Activated T-cell treated with anti-CD3 and anti-CD28 coated beads, Interleukin-2, amount 50 U/mL, for 72 hours (primary cell): ENCODE measurements around the gene CMTR2. TPM values are rescaled to one million over a fixed set of nuclear protein-coding genes. Genes with fewer than 3 reads are reported as not detected.
"Not testable (repeated sequence)": the region's sequence is repeated elsewhere in the genome, so short reads cannot be mapped to it uniquely, and the experiment has no call there.

Experiments
- ATAC-seq, 2 donors: fragments of 150-1000 bp; cut with Tn5 transposase; replicated peaks in 1 of 2; 2 replicates each; pipeline ENCODE4 v1.10.0; 2021; ENCODE audit warnings: moderate library complexity in 2 of 2, mild to moderate bottlenecking in 1 of 2
- DNase-seq, 2 donors: peaks; one replicate each; pipeline ENCODE4 v3.0.0; 2021 to 2022; ENCODE audit warnings: mixed read lengths in 1 of 2
- H3K27ac Mint-ChIP-seq: one replicate; pipeline ENCODE4 v1.8.0; 2022; ENCODE audit warnings: mild to moderate bottlenecking, moderate library complexity, mixed read lengths
- H3K27me3 Mint-ChIP-seq: one replicate; pipeline ENCODE4 v1.8.0; 2022; ENCODE audit warnings: low read depth, mixed read lengths
- H3K36me3 Mint-ChIP-seq, 2 donors: one replicate each; pipeline ENCODE4 v1.8.0; 2022; ENCODE audit warnings: mixed read lengths in 2 of 2, mild to moderate bottlenecking in 1 of 2; ENCODE audit not compliant: insufficient read depth in 2 of 2
- H3K4me1 Mint-ChIP-seq: one replicate; pipeline ENCODE4 v1.8.0; 2022; ENCODE audit warnings: low read depth, mixed read lengths
- H3K4me3 Mint-ChIP-seq, 2 donors: one replicate each; pipeline ENCODE4 v1.8.0; 2022; ENCODE audit warnings: mild to moderate bottlenecking in 2 of 2, mixed read lengths in 2 of 2, moderate library complexity in 2 of 2
- H3K9me3 Mint-ChIP-seq, 2 donors: one replicate each; pipeline ENCODE4 v1.8.0; 2022; ENCODE audit warnings: mixed read lengths in 2 of 2
- total RNA-seq, 2 donors: library from RNA; stranded (reverse); gene quantifications; one replicate each; pipeline ENCODE4 v1.2.3, GENCODE V29; 2022

CMTR2 gene, protein sequence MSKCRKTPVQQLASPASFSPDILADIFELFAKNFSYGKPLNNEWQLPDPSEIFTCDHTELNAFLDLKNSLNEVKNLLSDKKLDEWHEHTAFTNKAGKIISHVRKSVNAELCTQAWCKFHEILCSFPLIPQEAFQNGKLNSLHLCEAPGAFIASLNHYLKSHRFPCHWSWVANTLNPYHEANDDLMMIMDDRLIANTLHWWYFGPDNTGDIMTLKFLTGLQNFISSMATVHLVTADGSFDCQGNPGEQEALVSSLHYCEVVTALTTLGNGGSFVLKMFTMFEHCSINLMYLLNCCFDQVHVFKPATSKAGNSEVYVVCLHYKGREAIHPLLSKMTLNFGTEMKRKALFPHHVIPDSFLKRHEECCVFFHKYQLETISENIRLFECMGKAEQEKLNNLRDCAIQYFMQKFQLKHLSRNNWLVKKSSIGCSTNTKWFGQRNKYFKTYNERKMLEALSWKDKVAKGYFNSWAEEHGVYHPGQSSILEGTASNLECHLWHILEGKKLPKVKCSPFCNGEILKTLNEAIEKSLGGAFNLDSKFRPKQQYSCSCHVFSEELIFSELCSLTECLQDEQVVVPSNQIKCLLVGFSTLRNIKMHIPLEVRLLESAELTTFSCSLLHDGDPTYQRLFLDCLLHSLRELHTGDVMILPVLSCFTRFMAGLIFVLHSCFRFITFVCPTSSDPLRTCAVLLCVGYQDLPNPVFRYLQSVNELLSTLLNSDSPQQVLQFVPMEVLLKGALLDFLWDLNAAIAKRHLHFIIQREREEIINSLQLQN
- 10 to 100 TPM; 21.8 to 26.7 TPM for total RNA-seq

GRCh38 chr16:71288890-71289731 is at the start of gene CMTR2:
TSS of gene CMTR2 (minus strand) at chr16:71289402. CDS start at chr16:71285920, 3,482 bp downstream.
- peak; percentile 91 to 93 for DNase-seq
- Mint-ChIP-seq H3K27me3 (peaks cover 15% of the 10 kb centered on the region), H3K27ac (peak within 1 kb of the TSS; percentile 85), H3K36me3 (peaks cover 18 to 33% of the 10 kb centered on the region in 2 donors), H3K9me3 (peaks cover 0 to 4% of the 10 kb centered on the region in 2 donors), H3K4me1 (peaks cover 15% of the 10 kb centered on the region), H3K4me3 (peak within 1 kb of the TSS; percentile 89 to 90)
- ATAC-seq, result peak; percentile 97 to 98

- DNase-seq (no peak), ATAC-seq (no peak)
- Mint-ChIP-seq H3K27ac (no peak overlapping the region), H3K4me1 (no peaks in the 10 kb centered on the region), H3K4me3 (no peak overlapping the region), H3K36me3 (peaks cover 0 to 2% of the 10 kb centered on the region in 2 donors), H3K9me3 (peaks cover 0 to 2% of the 10 kb centered on the region in 2 donors), H3K27me3 (peaks cover 7% of the 10 kb centered on the region)
Measured at GRCh38 chr16:71338632-71339031, 49.4 kb upstream of the CMTR2 start.

DNA sequence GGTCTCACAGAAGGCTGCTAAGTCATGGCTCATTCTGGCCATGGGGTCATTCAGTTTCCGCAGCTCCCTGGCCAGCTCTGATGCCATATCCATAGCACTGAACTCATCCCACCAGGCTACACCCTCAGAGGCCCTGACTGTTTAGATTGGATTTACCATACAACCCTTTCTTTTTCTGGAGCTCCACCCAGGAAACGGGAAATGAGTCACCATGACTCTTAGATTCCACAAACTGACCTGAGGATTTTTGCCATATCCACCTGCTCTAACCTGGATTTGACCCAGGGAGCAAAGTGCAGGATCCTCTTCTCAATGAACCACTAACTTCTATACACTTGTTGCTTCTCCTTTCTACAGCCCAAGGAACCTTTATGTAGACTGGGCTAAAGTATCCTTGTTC is 49.0 kb upstream of the CMTR2 start:
- H3K27ac Mint-ChIP-seq, result no peak overlapping the region
- H3K36me3 Mint-ChIP-seq, result peaks cover 0 to 2% of the 10 kb centered on the region in 2 donors
- H3K9me3 Mint-ChIP-seq, result peaks cover 0 to 2% of the 10 kb centered on the region in 2 donors
- H3K4me3 Mint-ChIP-seq, result no peak overlapping the region
- ATAC-seq (no peak), DNase-seq (no peak)
- H3K27me3 Mint-ChIP-seq, result peaks cover 7% of the 10 kb centered on the region
- no peaks in the 10 kb centered on the region for H3K4me1 Mint-ChIP-seq

DNA sequence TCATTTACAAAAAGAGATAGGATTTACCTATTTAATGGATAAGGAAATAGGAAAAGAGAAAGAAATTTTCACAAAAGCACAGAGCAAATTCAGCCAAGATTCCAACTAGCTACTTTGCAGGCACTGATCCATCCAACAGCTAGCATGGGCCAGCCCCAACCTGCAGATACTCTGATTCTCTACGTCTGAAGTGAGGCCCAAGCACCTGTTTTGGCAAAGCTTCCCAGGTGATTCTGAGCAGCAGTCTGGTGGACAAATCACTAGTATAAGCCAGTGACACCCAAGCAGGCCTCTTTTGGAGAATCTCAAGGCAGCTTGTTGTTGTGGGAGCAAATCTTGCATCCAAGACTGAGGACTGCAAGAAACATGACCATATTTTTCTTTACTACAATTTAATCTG is 48.4 kb upstream of the CMTR2 start:
- H3K36me3 Mint-ChIP-seq, result peaks cover 0 to 2% of the 10 kb centered on the region in 2 donors
- no peaks in the 10 kb centered on the region for H3K4me1 Mint-ChIP-seq
- H3K27me3 Mint-ChIP-seq, result peaks cover 7% of the 10 kb centered on the region
- ATAC-seq (no peak), DNase-seq (no peak)
- peaks cover 0 to 2% of the 10 kb centered on the region in 2 donors for H3K9me3 Mint-ChIP-seq
- no peak overlapping the region for H3K27ac Mint-ChIP-seq
- H3K4me3 Mint-ChIP-seq, result no peak overlapping the region

DNA sequence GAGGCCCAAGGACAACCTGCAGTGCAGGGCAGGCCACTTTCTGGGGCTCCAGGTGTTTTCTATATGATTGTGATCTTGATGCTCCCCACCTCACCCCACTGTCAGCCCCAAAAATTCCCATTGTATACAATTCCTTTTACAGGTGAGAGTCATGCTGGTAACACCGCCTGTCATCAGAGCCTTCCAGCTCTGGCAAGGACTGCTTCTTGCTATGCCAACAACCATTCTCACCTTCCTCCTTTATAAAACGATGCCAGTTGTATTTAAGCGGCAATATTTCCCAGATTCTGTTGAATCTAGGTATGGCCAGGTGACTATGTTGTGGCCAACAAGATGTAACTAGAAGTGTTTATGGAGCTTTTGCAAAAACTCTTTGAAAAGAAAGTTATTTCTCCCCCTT is 38.9 kb upstream of the CMTR2 start:
- H3K27me3 Mint-ChIP-seq, result peaks cover 11% of the 10 kb centered on the region
- DNase-seq, result no peak
- ATAC-seq, result no peak
- no peak overlapping the region for H3K4me3 Mint-ChIP-seq
- no peaks in the 10 kb centered on the region for H3K36me3 Mint-ChIP-seq
- H3K27ac Mint-ChIP-seq, result no peak overlapping the region
- H3K4me1 Mint-ChIP-seq, result no peaks in the 10 kb centered on the region
- no peaks in the 10 kb centered on the region for H3K9me3 Mint-ChIP-seq

- H3K27me3 Mint-ChIP-seq, result peaks cover 11% of the 10 kb centered on the region
- DNase-seq (no peak), ATAC-seq (no peak)
- H3K36me3 Mint-ChIP-seq, result no peaks in the 10 kb centered on the region
- no peaks in the 10 kb centered on the region for H3K4me1 Mint-ChIP-seq
- H3K27ac Mint-ChIP-seq, result no peak overlapping the region
- H3K9me3 Mint-ChIP-seq, result no peaks in the 10 kb centered on the region
- H3K4me3 Mint-ChIP-seq, result no peak overlapping the region
Measured at GRCh38 chr16:71327720-71328119, 38.5 kb upstream of the CMTR2 start.

DNA sequence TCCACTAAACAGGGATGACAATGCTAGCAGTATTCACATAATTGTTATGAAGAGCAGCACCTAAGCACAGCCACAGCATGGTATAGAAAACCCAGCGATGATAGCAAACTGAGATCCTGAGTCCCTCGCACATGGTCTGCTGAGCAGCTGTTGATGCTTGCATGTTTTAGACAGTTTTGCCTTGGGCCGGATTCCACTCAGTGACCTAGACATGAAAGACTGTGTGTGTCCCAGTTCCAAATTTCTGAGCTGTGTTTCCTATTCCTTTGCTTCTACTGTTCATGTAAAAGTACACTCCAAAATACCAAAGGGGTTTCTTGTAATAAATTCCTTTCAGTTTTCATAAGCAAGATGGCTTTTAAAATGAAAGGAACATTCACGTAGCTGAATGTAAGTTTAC is 30.8 kb upstream of the CMTR2 start:
- Mint-ChIP-seq H3K4me1 (no peaks in the 10 kb centered on the region), H3K27ac (no peak overlapping the region), H3K27me3 (no peaks in the 10 kb centered on the region), H3K9me3 (no peaks in the 10 kb centered on the region), H3K36me3 (no peaks in the 10 kb centered on the region), H3K4me3 (no peak overlapping the region)
- ATAC-seq, result no peak
- no peak for DNase-seq

DNA sequence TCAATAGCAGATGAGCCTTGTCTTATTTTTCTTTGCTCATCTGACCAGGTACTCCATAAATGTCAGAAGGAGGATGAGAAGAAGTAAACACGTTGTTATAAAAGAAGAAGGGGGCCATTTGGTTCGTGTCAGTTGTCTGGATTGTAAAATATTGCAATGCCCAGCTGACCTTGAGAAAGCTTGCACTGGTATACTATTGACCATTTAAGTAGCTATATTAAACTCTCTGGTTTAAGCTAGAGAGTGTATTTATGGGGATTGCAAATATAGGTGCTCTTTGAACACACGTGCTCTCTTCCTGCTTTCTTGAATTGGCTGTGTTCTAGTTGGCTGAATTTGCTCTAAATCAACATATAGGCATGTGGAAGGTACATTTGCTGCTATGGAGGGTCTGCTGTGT is 26.1 kb upstream of the CMTR2 start:
- no peaks in the 10 kb centered on the region for H3K9me3 Mint-ChIP-seq
- H3K27me3 Mint-ChIP-seq, result peaks cover 29% of the 10 kb centered on the region
- H3K4me1 Mint-ChIP-seq, result no peaks in the 10 kb centered on the region
- H3K4me3 Mint-ChIP-seq, result no peak overlapping the region
- DNase-seq (no peak), ATAC-seq (no peak)
- no peak overlapping the region for H3K27ac Mint-ChIP-seq
- no peaks in the 10 kb centered on the region for H3K36me3 Mint-ChIP-seq

- H3K27ac Mint-ChIP-seq, H3K4me3 Mint-ChIP-seq, H3K36me3 Mint-ChIP-seq, H3K9me3 Mint-ChIP-seq, H3K4me1 Mint-ChIP-seq, DNase-seq, ATAC-seq: not testable (repeated sequence)
- peaks cover 45% of the 10 kb centered on the region for H3K27me3 Mint-ChIP-seq
Measured at GRCh38 chr16:71313591-71313990, 24.4 kb upstream of the CMTR2 start.

GRCh38 chr16:71311553-71312158 is 22.5 kb upstream of the CMTR2 start:
- Mint-ChIP-seq H3K27me3 (peaks cover 58% of the 10 kb centered on the region), H3K27ac (no peak overlapping the region)

GRCh38 chr16:71303938-71304337 is 14.7 kb upstream of the CMTR2 start:
- H3K27me3 Mint-ChIP-seq, result peaks cover 32% of the 10 kb centered on the region
- H3K4me1 Mint-ChIP-seq, result no peaks in the 10 kb centered on the region
- no peak overlapping the region for H3K27ac Mint-ChIP-seq
- ATAC-seq (no peak), DNase-seq (no peak)
- H3K4me3 Mint-ChIP-seq, result no peak overlapping the region
- H3K9me3 Mint-ChIP-seq, result peaks cover 0 to 5% of the 10 kb centered on the region in 2 donors
- H3K36me3 Mint-ChIP-seq, result peaks cover 1 to 2% of the 10 kb centered on the region in 2 donors

More at GRCh38 chr16:71311553-71312158, 22.5 kb upstream of the CMTR2 start:
- H3K36me3 Mint-ChIP-seq, result no peaks in the 10 kb centered on the region
- no peaks in the 10 kb centered on the region for H3K4me1 Mint-ChIP-seq
- no peak overlapping the region for H3K4me3 Mint-ChIP-seq
- H3K9me3 Mint-ChIP-seq, result no peaks in the 10 kb centered on the region
- peak in 1 of 2 donors; percentile 11 for ATAC-seq
- DNase-seq, result peak; percentile 9 to 20

DNA sequence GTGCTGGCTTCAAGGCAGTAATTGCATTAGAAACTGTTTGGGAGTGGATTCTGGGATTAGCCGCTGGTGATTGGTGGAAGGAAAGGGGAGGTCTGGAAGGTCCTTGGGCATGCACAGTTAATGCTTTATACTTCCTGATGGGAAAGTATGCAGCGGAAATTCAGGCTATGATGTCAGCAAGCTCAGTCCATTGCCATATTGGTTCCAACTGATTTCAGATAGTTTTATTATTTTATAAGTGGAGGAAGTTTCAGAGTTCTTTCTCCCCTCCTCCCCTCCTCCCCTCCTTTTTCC is 8.1 kb upstream of the CMTR2 start:
- H3K27ac Mint-ChIP-seq, result no peak overlapping the region
- H3K27me3 Mint-ChIP-seq, result peaks cover 41% of the 10 kb centered on the region
- H3K4me1 Mint-ChIP-seq, result no peaks in the 10 kb centered on the region
- ATAC-seq, result no peak
- no peak overlapping the region for H3K4me3 Mint-ChIP-seq
- no peaks in the 10 kb centered on the region for H3K36me3 Mint-ChIP-seq
- peaks cover 4 to 8% of the 10 kb centered on the region in 2 donors for H3K9me3 Mint-ChIP-seq
- no peak for DNase-seq
